Heart left ventricle (tissue), 16 donors: ENCODE data around the gene C19orf38. TPM values are rescaled to one million over a fixed set of nuclear protein-coding genes. Genes with fewer than 3 reads are reported as not detected.

Source experiments
- ATAC-seq, 4 donors: fragments of 200-7000 bp; cut with Tn5 transposase; one replicate each; pipeline ENCODE4 v1.9.1; 2020 to 2022; ENCODE audit warnings: moderate library complexity in 4 of 4, mild to moderate bottlenecking in 3 of 4, moderate number of reproducible peaks in 1 of 4
- DNase-seq, 5 donors: peaks; one replicate each; pipeline ENCODE4 v3.0.0-alpha.2; 2020
- H3K27ac ChIP-seq, 12 donors: fragments of 200-600 bp; sonication (generic) in 4 of 12; one replicate each; pipeline versions ENCODE4 v1.5.0 to v1.8.0; 2016 to 2022; ENCODE audit warnings: mild to moderate bottlenecking in 2 of 12
- H3K27me3 ChIP-seq, 9 donors: fragments of 200-600 bp; sonication (generic) in 2 of 9; one replicate each; pipeline versions ENCODE4 v1.5.1 to v1.8.0; 2016 to 2022; ENCODE audit warnings: mild to moderate bottlenecking in 3 of 9
- H3K36me3 ChIP-seq, 9 donors: fragments of 200-600 bp; sonication (generic) in 2 of 9; one replicate each; pipeline versions ENCODE4 v1.5.0 to v1.8.0; 2018 to 2022; ENCODE audit warnings: mild to moderate bottlenecking in 2 of 9
- H3K4me1 ChIP-seq, 12 donors: fragments of 200-600 bp; sonication (generic) in 4 of 12; one replicate each; pipeline versions ENCODE4 v1.5.0 to v1.8.0; 2016 to 2022; ENCODE audit warnings: mild to moderate bottlenecking in 3 of 12
- H3K4me3 ChIP-seq, 12 donors: fragments of 200-600 bp; sonication (generic) in 4 of 12; one replicate each; pipeline versions ENCODE4 v1.5.0 to v1.8.0; 2017 to 2022; ENCODE audit warnings: mild to moderate bottlenecking in 9 of 12, moderate library complexity in 4 of 12
- H3K9me3 ChIP-seq, 12 donors: fragments of 200-600 bp; sonication (generic) in 4 of 12; one replicate each; pipeline versions ENCODE4 v1.5.0 to v1.8.0; 2016 to 2022; ENCODE audit warnings: mild to moderate bottlenecking in 1 of 12
- POLR2A ChIP-seq, 2 donors: fragments of 450-650 bp; IDR thresholded peaks; one replicate each; pipeline ENCODE4 v1.6.1; 2017; ENCODE audit warnings: antibody characterized with exemption in 2 of 2, mild to moderate bottlenecking in 2 of 2, moderate library complexity in 2 of 2
- WGBS, 4 donors: extraction: QIAGEN DNeasy Blood & Tissue Kit in 2 of 4; methylation state at CpG; one replicate each; pipeline versions ENCODE4 v1.1.5 to v1.1.7; 2013 to 2018; 5-methylcytosine and 5-hydroxymethylcytosine counted together
- intact Hi-C, 10 donors: fragments of 100-400 bp; cut with DNase I; formaldehyde crosslinking; loops; one replicate each; pipeline versions ENCODE4 v1.11.1 to v1.14.2; 2022
- polyA plus RNA-seq, 2 donors: library from polyadenylated mRNA; stranded (reverse); fragments of 200-250 nt; gene quantifications; one replicate each; pipeline ENCODE4 v1.2.3, GENCODE V29; 2013
- total RNA-seq, 9 donors: library from RNA; depleted of rRNA in 2 of 9; stranded (reverse); fragments of >200 nt in 2 of 9; fragmentation: NEBNext Ultra II Directional in 3 of 9; extraction: Animal tissue kit (Norgen Biotek cat#: 25700) in 3 of 9; gene quantifications; one replicate each; pipeline versions ENCODE4 v1.1.0 to v1.2.4, GENCODE V29; 2016 to 2023
- TF ChIP-seq, protein P1 (sequence below), 12 donors: fragments of 200-600 bp; sonication (generic) in 4 of 12; IDR thresholded peaks; one replicate each; pipeline versions ENCODE4 v1.5.0 to v1.8.0; 2018 to 2022; ENCODE audit warnings: antibody characterized with exemption in 12 of 12, mild to moderate bottlenecking in 5 of 12
- donor health status: ischemic (EF 13 %, LVEDD 7.1; RV severe dilation, severe dysfunction).
- donor health status: healthy with polysubstance abuse.
- donor health status: DM: no; HTN: yes; CAD: no.
- donor health status: DM: no; HTN: no; CAD: no.
- donor health status: ischemic (EF 25% LVEDD 6.9; RV normal size, moderate dysfunction).
- donor health status: ischemic (EF 25% LVEDD 5.7; RV mildly dilated, moderate dysfunction).
- donor health status: healthy.
- donor health status: DM: yes; HTN: yes; CAD: no.
- donor health status: ischemic (EF 35%, LVEDD 5.7; RV mildly dilated, moderate dysfunction).
- donor health status: nonischemic (EF 11% LVEDD 7.7; RV severe dilation, severe dysfunction).
- donor health status: DM: yes; HTN: yes; CAD: no.
- donor health status: PGD.
- donor health status: ischemic (EF 29% LVEDD 5.4; RV normal size, mild dysfunction).
- donor health status: nonischemic (EF 23%, LVEDD 6.1; RV moderate dilation, normal function).

The C19orf38 gene
- total and polyA plus RNA-seq, 11 donors, result 0.21 to 6.0 (median 0.86) TPM

DNA sequence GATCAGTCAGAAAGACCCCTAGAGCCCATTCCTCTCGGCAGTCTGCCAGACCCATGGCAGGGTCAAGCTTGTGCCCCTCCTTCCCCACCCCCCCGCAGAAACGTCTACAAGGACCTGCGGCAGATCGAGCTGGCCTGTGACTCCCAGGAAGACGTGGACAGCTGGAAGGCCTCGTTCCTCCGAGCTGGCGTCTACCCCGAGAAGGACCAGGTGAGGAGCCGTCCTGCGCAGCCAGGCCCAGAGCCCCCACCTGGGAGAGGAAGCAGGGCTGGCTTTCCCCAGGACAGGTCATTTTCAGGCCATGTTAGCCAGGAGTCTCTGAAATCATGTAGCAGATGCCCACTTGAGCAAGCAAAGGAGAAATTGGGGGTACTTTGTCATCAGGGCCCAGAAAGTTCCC lies 24.5 kb upstream of the C19orf38 start:
- DNase-seq (peak in 1 of 5 donors; percentile 47), ATAC-seq (no peak)
- WGBS, 4 donors, result 93 to 95% (median 93%) methylated on average over 8 to 12 of the region's 12 CpGs
- TF ChIP-seq POLR2A (IDR thresholded peaks at IDR 0.05), result no peak
- TF ChIP-seq, protein P1, sequence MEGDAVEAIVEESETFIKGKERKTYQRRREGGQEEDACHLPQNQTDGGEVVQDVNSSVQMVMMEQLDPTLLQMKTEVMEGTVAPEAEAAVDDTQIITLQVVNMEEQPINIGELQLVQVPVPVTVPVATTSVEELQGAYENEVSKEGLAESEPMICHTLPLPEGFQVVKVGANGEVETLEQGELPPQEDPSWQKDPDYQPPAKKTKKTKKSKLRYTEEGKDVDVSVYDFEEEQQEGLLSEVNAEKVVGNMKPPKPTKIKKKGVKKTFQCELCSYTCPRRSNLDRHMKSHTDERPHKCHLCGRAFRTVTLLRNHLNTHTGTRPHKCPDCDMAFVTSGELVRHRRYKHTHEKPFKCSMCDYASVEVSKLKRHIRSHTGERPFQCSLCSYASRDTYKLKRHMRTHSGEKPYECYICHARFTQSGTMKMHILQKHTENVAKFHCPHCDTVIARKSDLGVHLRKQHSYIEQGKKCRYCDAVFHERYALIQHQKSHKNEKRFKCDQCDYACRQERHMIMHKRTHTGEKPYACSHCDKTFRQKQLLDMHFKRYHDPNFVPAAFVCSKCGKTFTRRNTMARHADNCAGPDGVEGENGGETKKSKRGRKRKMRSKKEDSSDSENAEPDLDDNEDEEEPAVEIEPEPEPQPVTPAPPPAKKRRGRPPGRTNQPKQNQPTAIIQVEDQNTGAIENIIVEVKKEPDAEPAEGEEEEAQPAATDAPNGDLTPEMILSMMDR (IDR thresholded peaks at IDR 0.05), result no peak
- no peaks in the 10 kb centered on the region for H3K27me3 ChIP-seq
- intact Hi-C loops, result no loop called here
- H3K4me1 ChIP-seq, result peaks cover 0 to 8% (median 0%) of the 10 kb centered on the region in 12 donors
- H3K36me3 ChIP-seq, result peaks cover 2 to 96% (median 89%) of the 10 kb centered on the region in 9 donors
- H3K9me3 ChIP-seq, result no peaks in the 10 kb centered on the region
- no peak overlapping the region for H3K27ac ChIP-seq
- no peak overlapping the region for H3K4me3 ChIP-seq

DNA sequence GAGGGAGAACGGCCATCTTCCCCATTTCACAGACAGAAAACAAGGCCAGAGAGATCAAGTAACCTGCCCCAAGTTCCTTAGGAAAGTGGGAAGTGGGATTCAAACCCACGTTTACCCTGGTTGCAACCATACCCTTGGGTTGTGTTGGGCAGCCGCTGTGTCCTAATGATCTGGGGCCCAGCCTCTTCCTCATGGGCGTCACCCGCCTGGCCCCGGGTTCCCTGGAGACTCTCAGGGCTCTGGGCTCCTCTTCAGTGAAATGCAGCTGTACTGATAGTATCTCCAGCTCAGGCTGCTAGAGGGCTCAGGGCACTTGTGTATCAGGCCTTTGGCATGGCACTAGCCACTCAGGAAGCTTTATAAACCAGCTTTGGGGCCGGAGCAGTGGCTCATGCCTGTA lies 22.0 kb upstream of the C19orf38 start:
- DNase-seq (no peak), ATAC-seq (no peak)
- intact Hi-C loops, result no loop called here
- Histone ChIP-seq H3K9me3 (no peaks in the 10 kb centered on the region), H3K4me3 (no peak overlapping the region), H3K36me3 (peaks cover 2 to 97% (median 94%) of the 10 kb centered on the region in 9 donors), H3K27ac (no peak overlapping the region), H3K4me1 (peaks cover 0 to 1% (median 0%) of the 10 kb centered on the region in 12 donors), H3K27me3 (no peaks in the 10 kb centered on the region)
- 86 to 93% (median 90%) methylated on average over 5 to 7 of the region's 7 CpGs for WGBS, 4 donors
- TF ChIP-seq, protein P1 (IDR thresholded peaks at IDR 0.05), result no peak
- TF ChIP-seq POLR2A (IDR thresholded peaks at IDR 0.05), result no peak

DNA sequence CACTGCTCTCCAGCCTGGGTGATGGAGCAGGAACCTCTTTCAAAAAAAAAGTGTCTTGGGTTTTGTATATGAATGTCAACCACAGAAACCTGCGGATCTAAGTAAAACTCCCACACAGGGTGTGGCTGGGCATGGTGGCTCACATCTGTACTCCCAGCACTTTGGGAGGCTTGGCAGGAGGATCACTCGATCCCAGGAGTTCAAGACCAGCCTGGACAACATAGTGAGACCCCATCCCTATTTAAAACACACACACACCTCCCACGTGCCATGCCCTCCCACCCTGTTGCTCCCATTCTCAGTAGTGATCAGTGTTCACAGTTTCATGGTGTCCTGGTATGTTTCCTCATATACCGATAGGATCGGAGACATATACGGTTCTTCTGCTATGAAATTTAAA lies 21.4 kb upstream of the C19orf38 start:
- ATAC-seq (no peak), DNase-seq (no peak)
- TF ChIP-seq POLR2A (IDR thresholded peaks at IDR 0.05), result no peak
- TF ChIP-seq, protein P1 (IDR thresholded peaks at IDR 0.05), result no peak
- no peak overlapping the region for H3K27ac ChIP-seq
- no peaks in the 10 kb centered on the region for H3K4me1 ChIP-seq
- no peak overlapping the region for H3K4me3 ChIP-seq
- WGBS, 4 donors, result 91 to 95% (median 91%) methylated on average over 6 of the region's 6 CpGs
- H3K27me3 ChIP-seq, result no peaks in the 10 kb centered on the region
- intact Hi-C loops, result no loop called here
- no peaks in the 10 kb centered on the region for H3K9me3 ChIP-seq
- peaks cover 2 to 97% (median 94%) of the 10 kb centered on the region in 9 donors for H3K36me3 ChIP-seq

DNA sequence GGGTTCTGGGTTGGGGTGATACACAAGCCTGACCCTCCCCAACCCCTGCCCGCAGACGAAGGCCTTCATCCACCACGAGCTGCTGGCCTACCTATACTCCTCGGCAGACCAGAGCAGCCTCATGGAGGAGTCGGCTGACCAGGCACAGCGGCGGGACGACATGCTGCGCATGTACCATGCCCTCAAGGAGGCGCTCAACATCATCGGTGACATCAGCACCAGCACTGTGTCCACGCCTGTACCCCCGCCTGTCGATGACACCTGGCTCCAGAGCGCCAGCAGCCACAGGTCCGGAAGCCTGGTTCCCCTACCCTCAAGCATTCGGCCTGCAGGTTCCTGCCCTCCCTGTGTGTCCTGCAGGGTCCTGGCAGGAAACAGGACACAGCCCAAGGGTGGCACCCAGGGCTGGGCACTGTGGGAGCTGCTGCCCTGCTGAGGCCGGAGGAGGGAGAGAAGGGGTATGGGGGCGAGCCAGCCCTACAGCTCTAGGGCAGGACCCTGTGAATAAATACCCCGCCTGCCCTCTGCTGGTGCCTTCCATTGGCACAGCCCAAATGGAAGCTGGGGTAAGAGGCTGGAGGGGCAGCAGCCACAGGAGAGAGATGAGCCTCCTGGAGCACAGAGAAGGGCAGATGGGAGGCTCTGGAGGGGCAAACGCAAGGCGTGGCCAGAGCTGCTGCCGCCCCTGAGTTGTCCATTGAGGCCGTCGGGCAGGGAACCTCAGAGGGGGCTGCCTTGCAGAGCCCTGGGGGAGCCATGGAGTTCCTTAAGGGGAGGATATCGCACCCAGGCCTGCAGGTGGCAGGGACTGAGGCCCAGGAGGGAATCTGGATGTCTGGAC lies 19.0 kb upstream of the C19orf38 start:
- ATAC-seq, result peak in 2 of 4 donors; percentile 1 to 3
- H3K27me3 ChIP-seq, result no peaks in the 10 kb centered on the region
- TF ChIP-seq, protein P1 (IDR thresholded peaks at IDR 0.05), result no peak
- TF ChIP-seq POLR2A (IDR thresholded peaks at IDR 0.05), result no peak
- peaks cover 2 to 99% (median 91%) of the 10 kb centered on the region in 9 donors for H3K36me3 ChIP-seq
- no peak overlapping the region for H3K27ac ChIP-seq
- H3K9me3 ChIP-seq, result no peaks in the 10 kb centered on the region
- intact Hi-C loops, result no loop called here
- no peak overlapping the region for H3K4me3 ChIP-seq
- 86 to 93% (median 92%) methylated on average over 20 to 26 of the region's 26 CpGs for WGBS, 4 donors
- DNase-seq, result peak in 2 of 5 donors; percentile 18 to 47
- H3K4me1 ChIP-seq, result no peaks in the 10 kb centered on the region
